ENCODE measurements around the gene NKX1-1.

Gene NKX1-1

DNA sequence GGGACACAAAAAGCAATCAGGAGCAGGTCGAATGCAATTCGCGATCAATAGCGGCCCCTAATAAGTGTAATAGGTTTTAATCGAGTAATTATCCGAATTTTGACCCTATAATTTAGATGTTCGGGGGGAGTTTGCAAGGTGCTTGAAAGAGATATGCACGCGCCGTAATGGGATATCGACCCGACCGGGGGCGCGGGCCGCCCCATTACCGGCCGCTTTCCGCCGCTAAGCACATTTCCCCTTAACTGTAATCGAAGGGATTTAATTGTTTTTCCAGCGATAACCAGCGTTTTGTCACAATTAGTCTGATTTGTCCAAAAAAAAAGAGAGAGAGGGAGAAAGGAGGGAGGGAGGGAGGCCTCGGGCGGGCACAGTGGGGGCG is 997 bp downstream of the NKX1-1 start:
- no peaks in the 10 kb centered on the region for H3K36me3 ChIP-seq (ENCODE audit: control insufficient read depth, insufficient read depth, low read length)
- H3K4me1 ChIP-seq: no peaks in the 10 kb centered on the region
- no peak overlapping the region for H3K4me3 ChIP-seq (ENCODE audit: low read depth, low read length)

DNA sequence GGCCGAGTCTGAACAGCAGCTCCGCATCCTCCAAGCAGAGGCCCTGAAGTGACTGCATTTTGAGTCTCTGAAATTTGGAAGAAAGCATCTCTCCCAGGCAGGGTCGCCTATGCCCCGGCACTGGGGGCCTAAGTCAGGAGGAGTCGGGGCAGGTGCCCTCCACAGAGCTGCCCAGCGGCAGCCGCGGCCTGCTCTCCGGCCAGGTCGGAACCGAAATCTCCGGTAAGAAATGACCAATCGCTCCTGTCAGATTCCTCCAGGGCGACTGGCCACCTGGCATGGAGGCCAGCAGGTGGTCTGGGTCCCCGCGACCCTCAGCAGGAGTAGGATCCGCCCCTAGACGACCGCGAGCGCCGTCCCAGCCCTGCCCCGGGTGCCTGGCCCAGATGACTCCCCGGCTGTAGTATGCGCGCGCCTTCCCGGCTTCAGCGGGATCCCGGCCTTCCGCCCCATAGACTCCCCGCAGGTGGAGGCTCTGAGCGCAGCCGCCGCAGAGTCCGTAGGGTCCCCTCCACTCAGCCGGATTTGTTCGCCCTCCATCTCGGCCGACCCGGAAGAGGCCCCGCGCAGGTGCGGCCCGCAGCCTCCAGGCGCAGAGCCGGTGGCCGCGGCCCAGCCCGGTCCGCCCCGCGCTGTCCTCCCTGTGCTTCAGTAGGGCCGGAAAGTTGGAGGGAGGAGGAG is 1.5 kb downstream of the NKX1-1 start:
- H3K79me2 ChIP-seq: no peaks in the 10 kb centered on the region
- H3K27ac ChIP-seq: no peak overlapping the region
- H3K4me2 ChIP-seq (ENCODE audit: low read length): no peak overlapping the region
- TF ChIP-seq, protein P1, sequence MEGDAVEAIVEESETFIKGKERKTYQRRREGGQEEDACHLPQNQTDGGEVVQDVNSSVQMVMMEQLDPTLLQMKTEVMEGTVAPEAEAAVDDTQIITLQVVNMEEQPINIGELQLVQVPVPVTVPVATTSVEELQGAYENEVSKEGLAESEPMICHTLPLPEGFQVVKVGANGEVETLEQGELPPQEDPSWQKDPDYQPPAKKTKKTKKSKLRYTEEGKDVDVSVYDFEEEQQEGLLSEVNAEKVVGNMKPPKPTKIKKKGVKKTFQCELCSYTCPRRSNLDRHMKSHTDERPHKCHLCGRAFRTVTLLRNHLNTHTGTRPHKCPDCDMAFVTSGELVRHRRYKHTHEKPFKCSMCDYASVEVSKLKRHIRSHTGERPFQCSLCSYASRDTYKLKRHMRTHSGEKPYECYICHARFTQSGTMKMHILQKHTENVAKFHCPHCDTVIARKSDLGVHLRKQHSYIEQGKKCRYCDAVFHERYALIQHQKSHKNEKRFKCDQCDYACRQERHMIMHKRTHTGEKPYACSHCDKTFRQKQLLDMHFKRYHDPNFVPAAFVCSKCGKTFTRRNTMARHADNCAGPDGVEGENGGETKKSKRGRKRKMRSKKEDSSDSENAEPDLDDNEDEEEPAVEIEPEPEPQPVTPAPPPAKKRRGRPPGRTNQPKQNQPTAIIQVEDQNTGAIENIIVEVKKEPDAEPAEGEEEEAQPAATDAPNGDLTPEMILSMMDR (IDR thresholded peaks at IDR 0.05): no peak
- no peaks in the 10 kb centered on the region for H3K36me3 ChIP-seq (ENCODE audit: control insufficient read depth, insufficient read depth, low read length)
- H3K4me1 ChIP-seq: no peaks in the 10 kb centered on the region
- peaks cover 22% of the 10 kb centered on the region for H3K27me3 ChIP-seq (ENCODE audit: control insufficient read depth, insufficient read depth, low read length)
- no peak overlapping the region for H2AFZ ChIP-seq
- H3K9ac ChIP-seq: no peak overlapping the region
- H3K9me3 ChIP-seq (ENCODE audit: control insufficient read depth, low read length): no peaks in the 10 kb centered on the region
- no peak overlapping the region for H3K4me3 ChIP-seq (ENCODE audit: low read depth, low read length)

More for the DNA sequence above, 997 bp downstream of the NKX1-1 start:
- Histone ChIP-seq H2AFZ (no peak overlapping the region), H3K79me2 (no peaks in the 10 kb centered on the region), H3K9me3 (ENCODE audit: control insufficient read depth, low read length) (no peaks in the 10 kb centered on the region), H3K4me2 (ENCODE audit: low read length) (no peak overlapping the region), H3K9ac (no peak overlapping the region), H3K27me3 (ENCODE audit: control insufficient read depth, insufficient read depth, low read length) (peaks cover 22% of the 10 kb centered on the region), H3K27ac (no peak overlapping the region)
- TF ChIP-seq, protein P1 (IDR thresholded peaks at IDR 0.05): no peak

GRCh38 chr4:1403591-1404572 is 2.4 kb downstream of the NKX1-1 start:
- Histone ChIP-seq H3K27ac (no peak overlapping the region), H3K36me3 (ENCODE audit: control insufficient read depth, insufficient read depth, low read length) (no peaks in the 10 kb centered on the region), H3K4me2 (ENCODE audit: low read length) (no peak overlapping the region), H3K27me3 (ENCODE audit: control insufficient read depth, insufficient read depth, low read length) (peaks cover 22% of the 10 kb centered on the region), H3K79me2 (no peaks in the 10 kb centered on the region), H3K4me3 (ENCODE audit: low read depth, low read length) (peak overlapping the region; percentile 11), H3K9me3 (ENCODE audit: control insufficient read depth, low read length) (no peaks in the 10 kb centered on the region), H2AFZ (no peak overlapping the region), H3K9ac (no peak overlapping the region), H3K4me1 (no peaks in the 10 kb centered on the region)
- TF ChIP-seq, protein P1 (IDR thresholded peaks at IDR 0.05): no peak

DNA sequence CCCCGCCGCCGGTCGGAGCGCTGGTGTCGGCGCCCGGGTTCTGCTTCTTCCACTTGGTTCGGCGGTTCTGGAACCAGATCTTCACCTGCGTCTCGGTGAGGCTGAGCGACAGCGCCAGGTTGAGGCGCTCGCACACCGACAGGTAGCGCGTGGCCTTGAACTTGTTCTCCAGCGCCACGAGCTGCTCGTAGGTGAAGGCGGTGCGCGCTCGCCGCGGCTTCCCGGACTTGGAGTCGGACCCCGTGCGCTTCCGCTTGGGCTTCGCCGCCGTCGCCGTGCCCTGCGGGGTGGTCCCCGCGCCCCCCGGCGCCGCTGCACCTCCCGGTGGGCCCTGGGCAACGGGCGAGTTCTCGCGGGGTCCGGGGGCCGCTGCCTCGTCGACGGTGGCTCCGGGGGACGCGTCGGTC is 3.1 kb downstream of the NKX1-1 start:
- Histone ChIP-seq H3K79me2 (no peaks in the 10 kb centered on the region), H3K4me1 (no peaks in the 10 kb centered on the region), H3K4me3 (ENCODE audit: low read depth, low read length) (no peak overlapping the region), H3K4me2 (ENCODE audit: low read length) (no peak overlapping the region), H3K9ac (no peak overlapping the region), H3K27ac (no peak overlapping the region), H3K36me3 (ENCODE audit: control insufficient read depth, insufficient read depth, low read length) (no peaks in the 10 kb centered on the region), H2AFZ (no peak overlapping the region), H3K9me3 (ENCODE audit: control insufficient read depth, low read length) (no peaks in the 10 kb centered on the region), H3K27me3 (ENCODE audit: control insufficient read depth, insufficient read depth, low read length) (peaks cover 22% of the 10 kb centered on the region)
- TF ChIP-seq, protein P1 (IDR thresholded peaks at IDR 0.05): no peak

All from parathyroid adenoma (tissue), 2 donors.